Cerebellar cortex (tissue), 1 donor: Measurements from ENCODE around the gene SCYL3.
A peak's percentile ranks its signal among the peaks of the same experiment; 100 is the strongest.
"Not testable (repeated sequence)": the region's sequence is repeated elsewhere in the genome, so short reads cannot be mapped to it uniquely, and the experiment has no call there.

Source experiments
- DNase-seq: peaks from one replicate; pipeline ENCODE4 v3.0.0-alpha.2; 2015; ENCODE audit warnings: low spot score

Gene SCYL3, protein sequence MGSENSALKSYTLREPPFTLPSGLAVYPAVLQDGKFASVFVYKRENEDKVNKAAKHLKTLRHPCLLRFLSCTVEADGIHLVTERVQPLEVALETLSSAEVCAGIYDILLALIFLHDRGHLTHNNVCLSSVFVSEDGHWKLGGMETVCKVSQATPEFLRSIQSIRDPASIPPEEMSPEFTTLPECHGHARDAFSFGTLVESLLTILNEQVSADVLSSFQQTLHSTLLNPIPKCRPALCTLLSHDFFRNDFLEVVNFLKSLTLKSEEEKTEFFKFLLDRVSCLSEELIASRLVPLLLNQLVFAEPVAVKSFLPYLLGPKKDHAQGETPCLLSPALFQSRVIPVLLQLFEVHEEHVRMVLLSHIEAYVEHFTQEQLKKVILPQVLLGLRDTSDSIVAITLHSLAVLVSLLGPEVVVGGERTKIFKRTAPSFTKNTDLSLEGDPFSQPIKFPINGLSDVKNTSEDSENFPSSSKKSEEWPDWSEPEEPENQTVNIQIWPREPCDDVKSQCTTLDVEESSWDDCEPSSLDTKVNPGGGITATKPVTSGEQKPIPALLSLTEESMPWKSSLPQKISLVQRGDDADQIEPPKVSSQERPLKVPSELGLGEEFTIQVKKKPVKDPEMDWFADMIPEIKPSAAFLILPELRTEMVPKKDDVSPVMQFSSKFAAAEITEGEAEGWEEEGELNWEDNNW

DNA sequence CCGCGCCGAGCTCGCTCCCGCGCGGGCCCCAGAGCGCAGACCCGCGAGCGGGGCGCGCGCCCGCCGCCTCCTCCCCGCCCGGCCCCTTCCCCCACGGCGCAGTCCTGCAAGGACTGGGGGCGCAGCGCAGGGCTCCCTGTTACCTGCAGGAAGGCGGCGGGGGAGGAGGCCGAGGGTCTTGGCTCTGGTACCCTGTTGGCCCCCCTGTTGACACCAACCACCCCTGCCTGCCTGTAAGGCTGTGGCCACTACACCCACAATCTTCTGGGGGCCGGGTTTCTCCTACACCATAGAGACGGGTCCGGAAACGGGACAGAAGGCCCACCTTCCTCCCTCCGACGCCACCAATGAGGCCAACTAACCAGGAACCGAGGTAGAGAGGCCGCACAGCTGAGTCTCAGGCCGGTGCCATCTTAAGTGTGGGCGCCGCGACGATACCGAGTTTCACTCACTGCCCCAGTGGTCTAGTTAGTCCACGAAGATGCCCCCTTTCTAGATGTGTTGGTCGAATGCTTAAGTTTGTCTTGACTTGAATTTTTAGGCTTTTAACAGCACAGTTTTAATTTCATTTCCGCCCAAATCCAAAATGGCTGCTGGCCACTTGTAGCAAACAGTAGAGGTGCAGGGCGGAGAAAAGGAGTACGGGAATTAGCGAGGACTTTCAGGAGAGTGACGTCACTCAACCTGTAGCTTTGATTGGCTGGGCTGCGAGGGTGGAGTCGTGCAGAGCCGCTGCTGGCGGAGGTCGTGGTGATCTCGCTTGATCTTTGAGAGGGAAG, at the start of gene SCYL3:
SCYL3 (minus strand) TSS at position 252 of the 779 bp plus-strand sequence. CDS start 5,056 bp downstream, outside the sequence.
- peak; percentile 99 for DNase-seq

DNA sequence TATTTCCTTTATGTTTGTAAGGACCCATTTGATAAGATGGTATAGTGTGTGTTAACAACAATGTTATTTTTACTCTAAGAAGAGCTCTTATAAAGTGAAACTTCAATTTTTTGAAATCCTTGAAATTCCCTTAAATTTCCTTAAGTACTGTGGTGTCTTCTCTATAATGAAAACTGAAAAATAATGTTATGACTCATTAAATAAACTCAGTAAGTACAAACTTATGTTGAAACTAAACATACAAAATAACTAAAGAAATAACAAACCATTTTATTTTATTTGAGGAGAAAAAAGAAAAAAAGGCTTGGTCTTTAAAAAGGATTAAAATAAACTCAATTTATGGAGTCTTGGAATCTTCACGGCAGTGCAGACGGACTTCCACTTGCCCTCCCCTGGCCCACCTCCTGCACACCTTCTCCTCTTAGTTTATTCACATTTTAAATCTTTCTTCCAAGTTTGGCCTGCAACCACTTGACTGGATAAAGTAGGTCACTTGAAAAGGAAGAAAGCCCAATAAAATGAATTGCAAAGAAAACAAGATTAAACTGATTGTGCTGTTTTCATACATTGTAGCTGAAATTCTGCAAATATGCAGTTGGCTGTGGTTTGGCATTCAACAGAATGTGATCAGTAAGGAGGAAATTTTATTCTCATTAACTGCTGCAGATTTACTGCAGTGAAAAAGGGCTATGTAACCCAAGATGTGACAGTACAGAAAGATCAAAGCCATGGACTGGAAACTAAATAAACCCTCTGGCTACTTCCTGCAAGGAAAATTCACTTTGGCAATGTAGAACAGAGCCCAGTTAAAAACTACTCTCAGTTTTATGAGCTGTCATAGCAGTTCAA, 48.5 kb upstream of the SCYL3 start:
- DNase-seq = peak; percentile 60

- DNase-seq = peak; percentile 60
Observed at GRCh38 chr1:169933984-169934725, 40.5 kb upstream of the SCYL3 start.

DNA sequence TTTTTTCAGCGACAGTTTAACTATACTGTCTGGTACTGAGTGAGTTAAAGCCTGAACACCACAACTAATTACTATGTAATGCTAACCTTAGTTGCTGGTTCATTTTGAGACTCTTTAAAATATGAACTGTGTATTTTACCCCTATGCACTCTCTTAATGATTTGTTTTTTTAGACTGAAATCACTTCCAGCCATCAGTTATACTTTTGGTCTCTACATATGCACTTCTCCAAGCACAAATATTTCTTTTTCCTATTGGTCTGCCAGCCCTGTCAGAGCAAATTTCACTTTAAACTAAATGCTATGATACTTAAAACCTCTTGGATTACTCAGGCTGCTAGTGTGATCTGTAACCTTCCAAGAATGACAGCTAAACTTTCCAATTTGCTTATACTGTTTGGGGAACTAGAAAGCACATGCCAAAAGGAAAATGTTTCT, 38.1 kb upstream of the SCYL3 start:
- DNase-seq = peak; percentile 61

- no peak for DNase-seq
Observed at GRCh38 chr1:169929210-169929526, 35.5 kb upstream of the SCYL3 start.

DNA sequence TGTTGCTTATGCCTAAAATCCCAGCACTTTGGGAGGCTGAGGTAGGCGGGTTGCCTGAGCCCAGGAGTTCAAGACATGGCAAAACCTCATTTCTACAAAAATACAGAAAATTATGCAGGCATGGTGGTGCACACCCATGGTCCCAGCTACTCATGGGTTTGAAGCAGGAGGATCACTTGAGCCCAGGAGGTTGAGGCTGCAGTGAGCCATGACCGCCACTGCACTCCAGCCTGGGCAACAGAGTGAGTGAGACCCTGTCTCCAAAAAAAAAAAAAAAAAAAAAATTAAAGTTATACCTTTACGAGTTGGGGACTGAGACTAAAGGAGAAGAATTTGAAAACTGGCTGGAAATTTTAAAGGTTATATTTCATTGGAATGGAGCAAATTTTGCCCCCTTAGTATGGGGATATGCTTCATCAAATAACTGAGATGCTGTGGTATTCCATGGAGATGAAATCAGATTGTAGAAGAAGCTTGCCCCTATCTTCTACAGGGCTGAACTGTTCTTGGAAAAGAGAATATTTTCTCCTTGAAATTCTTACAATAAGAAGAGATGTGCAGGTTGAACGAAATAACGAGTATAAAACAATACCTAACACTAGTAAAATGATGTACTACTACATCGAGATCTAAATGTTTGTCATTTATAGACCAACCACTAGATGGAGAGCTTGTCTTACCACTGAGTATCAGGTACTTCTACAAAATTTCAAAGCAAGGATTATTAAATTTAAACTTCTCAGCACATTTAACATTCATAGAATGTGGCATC, 34.9 kb upstream of the SCYL3 start:
- peak; percentile 53 for DNase-seq

GRCh38 chr1:169925505-169926482, 32.1 kb upstream of the SCYL3 start:
- no peak for DNase-seq

- DNase-seq = no peak
Observed at GRCh38 chr1:169924829-169925228, 31.1 kb upstream of the SCYL3 start.

DNA sequence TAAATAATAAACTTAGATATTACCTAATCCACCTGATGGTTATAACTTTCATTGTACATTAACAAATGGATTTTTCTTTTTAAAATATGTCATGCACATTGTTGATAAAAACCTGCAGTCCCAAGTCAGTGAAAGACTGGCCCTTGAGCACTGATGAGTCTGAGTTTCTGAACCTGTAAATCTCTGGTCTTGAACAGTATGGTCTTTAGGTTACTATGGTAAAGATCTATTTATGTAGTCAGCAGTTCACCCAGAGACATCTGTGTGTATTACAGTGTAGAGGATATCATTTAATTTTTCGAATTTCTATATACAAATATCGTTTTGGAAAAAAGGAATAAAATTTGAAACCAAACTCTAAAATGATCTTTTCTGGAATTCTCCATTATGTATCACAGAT, 30.4 kb upstream of the SCYL3 start:
- DNase-seq = no peak

DNA sequence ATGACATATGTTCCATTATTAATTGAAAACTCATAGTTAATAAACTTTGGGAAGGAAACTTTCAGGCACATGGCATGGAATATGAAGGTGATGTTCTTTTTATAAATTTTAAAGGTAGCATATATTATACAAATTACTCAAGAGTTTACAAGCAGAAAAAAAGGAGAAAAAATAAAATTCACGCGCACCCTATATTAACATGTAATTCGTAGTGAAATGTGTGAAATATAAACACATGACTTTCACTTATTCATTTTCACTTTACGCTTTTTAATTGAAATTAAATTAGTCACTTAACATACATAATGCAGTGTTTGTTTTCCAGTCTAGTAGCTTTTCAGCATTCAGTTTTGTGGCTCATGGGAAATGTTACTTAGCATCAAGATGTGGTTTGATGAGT, 27.4 kb upstream of the SCYL3 start:
- no peak for DNase-seq

- no peak for DNase-seq
Observed at GRCh38 chr1:169918927-169919326, 25.2 kb upstream of the SCYL3 start.

DNA sequence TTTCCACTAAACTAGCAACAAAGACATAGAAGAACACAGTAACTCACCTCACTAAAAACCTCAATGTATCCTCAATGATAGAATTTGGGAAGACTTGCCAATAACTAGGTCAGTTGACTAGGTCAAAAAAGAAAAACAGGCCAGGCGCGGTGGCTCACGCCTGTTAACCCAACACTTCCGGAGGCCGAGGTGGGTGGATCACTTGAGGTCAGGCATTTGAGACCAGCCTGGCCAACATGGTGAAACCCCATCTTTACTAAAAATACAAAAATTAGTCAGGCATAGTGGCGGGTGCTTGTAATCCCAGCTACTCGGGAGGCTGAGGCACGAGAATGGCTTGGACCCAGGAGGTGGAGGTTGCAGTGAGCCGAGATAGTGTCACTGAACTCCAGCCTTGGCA, 24.5 kb upstream of the SCYL3 start:
- not testable (repeated sequence) for DNase-seq

DNA sequence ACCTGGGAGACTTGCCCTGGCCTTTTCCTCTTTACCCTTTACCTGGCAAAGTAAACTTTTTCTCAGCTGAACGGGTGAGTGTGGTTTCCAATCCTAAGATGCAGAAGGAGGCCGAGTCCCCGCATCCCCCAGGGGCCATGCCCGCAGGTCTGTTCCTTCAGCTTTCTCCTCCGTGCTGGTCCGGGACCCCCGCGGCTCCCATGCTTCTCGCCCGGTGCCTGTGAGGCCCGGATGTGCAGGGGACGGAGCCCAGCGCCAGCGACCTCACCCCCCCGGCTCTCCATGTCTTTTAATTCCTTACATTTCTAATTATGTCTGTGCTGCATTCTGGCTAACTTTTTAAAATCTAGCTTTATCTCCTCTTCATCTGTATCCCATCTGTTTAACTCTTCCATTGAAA, 21.5 kb upstream of the SCYL3 start:
- no peak for DNase-seq

- no peak for DNase-seq
Observed at GRCh38 chr1:169914531-169914930, 20.8 kb upstream of the SCYL3 start.

- DNase-seq = no peak
Observed at GRCh38 chr1:169909499-169909898, 15.8 kb upstream of the SCYL3 start.

GRCh38 chr1:169906938-169907337, 13.2 kb upstream of the SCYL3 start:
- DNase-seq = no peak

DNA sequence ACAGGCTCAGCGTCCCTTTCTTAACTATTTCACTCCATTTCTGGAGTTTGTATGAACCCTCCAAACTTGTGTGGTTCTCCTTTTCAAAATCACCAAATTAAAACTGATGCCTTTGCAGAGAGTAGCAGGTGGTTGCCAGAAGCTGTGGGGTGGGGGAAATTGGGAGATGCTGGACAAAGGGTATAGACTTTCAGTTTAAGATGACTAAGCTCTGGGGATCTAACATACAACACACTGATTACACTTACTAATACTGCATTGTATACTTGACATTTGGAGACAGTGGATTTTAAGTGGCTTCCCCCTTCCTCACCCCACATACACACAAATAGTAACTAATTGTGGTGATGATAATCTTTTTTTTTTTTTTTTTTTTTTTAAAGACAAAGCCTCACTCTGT, 11.1 kb upstream of the SCYL3 start:
- no peak for DNase-seq

GRCh38 chr1:169902751-169903150, 9.1 kb upstream of the SCYL3 start:
- DNase-seq = no peak

GRCh38 chr1:169901115-169901514, 7.4 kb upstream of the SCYL3 start:
- DNase-seq = no peak
